Tibial nerve (tissue), 4 donors: Measurements from ENCODE around the gene AP2M1.

Source experiments
- CTCF ChIP-seq, 5 experiments: fragments of 200-600 bp in 3 of 5; fragments of 450-650 bp in 2 of 5; sonication (generic) in 3 of 5; IDR thresholded peaks; one replicate each; pipeline ENCODE4 v1.5.1; 2016 to 2019; ENCODE audit warnings: antibody characterized with exemption in 5 of 5, mild to moderate bottlenecking in 3 of 5, moderate library complexity in 2 of 5
- EP300 ChIP-seq, 2 donors: sonication (generic); formaldehyde crosslinking; IDR thresholded peaks; one replicate each; pipeline ENCODE4 v1.6.1; 2017; ENCODE audit warnings: antibody characterized with exemption in 2 of 2, mild to moderate bottlenecking in 1 of 2
- POLR2A ChIP-seq, 2 donors: fragments of 450-650 bp; IDR thresholded peaks; one replicate each; pipeline ENCODE4 v1.6.1; 2017; ENCODE audit warnings: antibody characterized with exemption in 2 of 2, mild to moderate bottlenecking in 2 of 2, moderate library complexity in 2 of 2

GRCh38 chr3:184155644-184156521 lies 18.8 kb upstream of the AP2M1 start:
- TF ChIP-seq CTCF (IDR thresholded peaks at IDR 0.05) (no peak), EP300 (IDR thresholded peaks at IDR 0.05) (peak in 1 of 2 donors; percentile 9), POLR2A (IDR thresholded peaks at IDR 0.05) (no peak)
